Stimulated activated CD4-positive, alpha-beta T cell treated with anti-CD3 and anti-CD28 coated beads, Interleukin-2, amount 100 ng/mL, for 24 hours (primary cell): ENCODE measurements around the gene FAM131A.

Source experiments
- DNase-seq, 2 donors: peaks; one replicate each; pipeline ENCODE4 v3.0.0-alpha.2; 2020

The FAM131A gene

GRCh38 chr3:184337399-184337714, at the start of gene FAM131A:
Gene FAM131A, plus strand, starts transcription at chr3:184337600. Its CDS starts 31 bp downstream, at chr3:184337631.
- DNase-seq = no peak

GRCh38 chr3:184289426-184289938, 47.9 kb upstream of the FAM131A start:
- DNase-seq = peak; percentile 80 to 81

DNA sequence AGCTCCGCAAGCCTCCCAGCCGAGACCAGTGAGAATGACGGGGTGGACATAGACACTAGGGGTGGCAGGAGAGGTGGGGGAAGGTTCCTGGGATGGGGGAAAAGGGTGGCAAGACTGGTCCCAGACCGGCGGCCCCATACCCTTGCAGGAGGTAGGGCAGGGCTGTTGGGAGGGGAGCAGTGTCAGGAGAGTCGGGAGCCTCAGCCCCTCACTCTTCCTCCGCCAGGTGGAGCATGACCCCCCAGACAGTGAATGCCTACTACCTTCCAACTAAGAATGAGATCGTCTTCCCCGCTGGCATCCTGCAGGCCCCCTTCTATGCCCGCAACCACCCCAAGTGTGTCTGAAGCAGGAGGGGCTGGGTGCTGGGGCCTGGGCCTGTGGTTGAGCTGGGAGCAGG, 47.1 kb upstream of the FAM131A start:
- no peak for DNase-seq

DNA sequence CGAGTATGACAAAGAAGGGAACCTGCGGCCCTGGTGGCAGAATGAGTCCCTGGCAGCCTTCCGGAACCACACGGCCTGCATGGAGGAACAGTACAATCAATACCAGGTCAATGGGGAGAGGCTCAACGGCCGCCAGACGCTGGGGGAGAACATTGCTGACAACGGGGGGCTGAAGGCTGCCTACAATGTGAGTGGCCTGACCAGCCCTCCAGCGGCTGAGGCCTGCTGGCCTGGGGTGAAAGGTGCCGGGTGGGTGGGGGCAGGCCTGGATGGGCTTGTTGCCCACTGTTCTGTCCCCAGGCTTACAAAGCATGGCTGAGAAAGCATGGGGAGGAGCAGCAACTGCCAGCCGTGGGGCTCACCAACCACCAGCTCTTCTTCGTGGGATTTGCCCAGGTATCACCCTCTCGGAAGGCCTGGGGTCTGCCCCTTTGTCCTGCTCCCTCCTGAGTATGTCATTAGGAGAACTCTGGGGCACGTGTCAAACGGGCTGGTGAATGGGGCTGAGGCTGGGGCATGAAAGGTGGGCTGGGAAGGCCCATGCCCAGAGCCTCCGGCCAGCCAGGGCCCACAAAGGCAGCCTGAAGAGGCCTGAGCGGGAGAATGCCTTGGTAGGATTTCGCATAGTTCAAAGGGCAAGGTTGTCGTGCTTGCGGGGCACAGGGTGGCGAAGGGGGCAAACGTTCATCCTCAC, 46.2 kb upstream of the FAM131A start:
- no peak for DNase-seq

GRCh38 chr3:184291738-184292445, 45.5 kb upstream of the FAM131A start:
- no peak for DNase-seq

DNA sequence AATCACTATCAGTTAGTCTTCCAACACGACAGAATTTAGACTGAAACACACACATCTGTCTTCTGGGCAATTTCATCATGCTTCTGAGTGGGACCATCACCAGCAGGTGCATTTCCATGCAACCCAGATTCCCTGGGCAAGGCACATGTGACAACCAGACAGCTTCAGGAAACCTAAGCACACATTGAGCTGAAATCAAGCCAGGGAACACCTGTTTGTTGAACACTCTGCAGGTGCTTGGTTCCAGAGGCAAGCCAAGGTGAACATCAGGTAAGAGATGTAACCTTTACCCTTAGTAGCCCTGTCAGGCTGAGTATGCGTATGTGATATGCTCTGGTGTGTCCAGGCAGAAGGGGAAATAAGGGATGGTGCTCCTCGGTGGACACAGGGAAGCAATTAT, 41.6 kb upstream of the FAM131A start:
- no peak for DNase-seq

GRCh38 chr3:184296616-184297015, 40.8 kb upstream of the FAM131A start:
- DNase-seq = no peak

DNA sequence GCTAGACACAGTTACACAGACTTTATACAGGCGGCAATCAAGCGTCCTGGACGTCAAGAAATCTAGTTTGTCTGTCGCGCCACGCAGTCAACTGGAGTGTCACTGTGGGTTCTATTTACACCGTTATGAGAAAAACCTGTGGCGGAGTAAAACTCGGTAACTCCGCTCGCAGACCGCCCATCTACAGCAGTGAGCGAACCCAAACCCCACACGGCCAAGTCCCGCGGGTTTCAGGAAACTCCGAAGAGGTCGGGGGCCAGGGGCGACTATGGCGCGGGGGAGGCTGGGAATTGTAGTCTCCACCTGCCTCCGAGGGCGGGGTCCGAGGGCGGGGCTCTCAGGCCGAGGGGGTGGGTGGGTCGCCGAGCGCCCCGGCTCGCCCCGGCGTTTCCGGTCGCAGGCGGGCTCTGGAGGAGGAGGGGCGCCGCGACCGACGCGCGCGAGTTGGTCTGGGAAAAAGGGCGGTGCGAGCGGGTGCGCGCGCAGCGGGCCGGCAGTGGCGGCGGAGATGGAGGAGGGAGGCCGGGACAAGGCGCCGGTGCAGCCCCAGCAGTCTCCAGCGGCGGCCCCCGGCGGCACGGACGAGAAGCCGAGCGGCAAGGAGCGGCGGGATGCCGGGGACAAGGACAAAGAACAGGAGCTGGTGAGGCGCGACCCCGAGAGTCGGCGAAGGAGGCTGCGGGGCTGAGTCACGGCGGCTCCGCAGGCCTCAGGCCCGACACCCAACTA, 38.5 kb upstream of the FAM131A start, which contains the start of gene PSMD2:
Gene PSMD2, plus strand, starts transcription at position 483 of the 729 bp plus-strand sequence. Its CDS starts 26 bp downstream, at position 509.
- DNase-seq = peak; percentile 98

- DNase-seq = no peak
Observed at GRCh38 chr3:184299488-184300377, 37.7 kb upstream of the FAM131A start.

- no peak for DNase-seq
Observed at GRCh38 chr3:184300378-184300720, 37.1 kb upstream of the FAM131A start.

GRCh38 chr3:184305577-184305976, 31.8 kb upstream of the FAM131A start:
- no peak for DNase-seq

- DNase-seq = no peak
Observed at GRCh38 chr3:184306341-184306972, 30.9 kb upstream of the FAM131A start.

GRCh38 chr3:184307915-184308314, 29.5 kb upstream of the FAM131A start:
- DNase-seq = no peak

GRCh38 chr3:184308744-184309143, 28.7 kb upstream of the FAM131A start:
- no peak for DNase-seq

- DNase-seq = no peak
Observed at GRCh38 chr3:184311633-184312032, 25.8 kb upstream of the FAM131A start.

GRCh38 chr3:184314363-184314699, 23.1 kb upstream of the FAM131A start, which contains the start of gene EIF4G1:
Gene EIF4G1, plus strand, starts transcription at chr3:184314606. Its CDS starts 1,191 bp downstream, at chr3:184315797.
- DNase-seq = peak; percentile 94 to 95

DNA sequence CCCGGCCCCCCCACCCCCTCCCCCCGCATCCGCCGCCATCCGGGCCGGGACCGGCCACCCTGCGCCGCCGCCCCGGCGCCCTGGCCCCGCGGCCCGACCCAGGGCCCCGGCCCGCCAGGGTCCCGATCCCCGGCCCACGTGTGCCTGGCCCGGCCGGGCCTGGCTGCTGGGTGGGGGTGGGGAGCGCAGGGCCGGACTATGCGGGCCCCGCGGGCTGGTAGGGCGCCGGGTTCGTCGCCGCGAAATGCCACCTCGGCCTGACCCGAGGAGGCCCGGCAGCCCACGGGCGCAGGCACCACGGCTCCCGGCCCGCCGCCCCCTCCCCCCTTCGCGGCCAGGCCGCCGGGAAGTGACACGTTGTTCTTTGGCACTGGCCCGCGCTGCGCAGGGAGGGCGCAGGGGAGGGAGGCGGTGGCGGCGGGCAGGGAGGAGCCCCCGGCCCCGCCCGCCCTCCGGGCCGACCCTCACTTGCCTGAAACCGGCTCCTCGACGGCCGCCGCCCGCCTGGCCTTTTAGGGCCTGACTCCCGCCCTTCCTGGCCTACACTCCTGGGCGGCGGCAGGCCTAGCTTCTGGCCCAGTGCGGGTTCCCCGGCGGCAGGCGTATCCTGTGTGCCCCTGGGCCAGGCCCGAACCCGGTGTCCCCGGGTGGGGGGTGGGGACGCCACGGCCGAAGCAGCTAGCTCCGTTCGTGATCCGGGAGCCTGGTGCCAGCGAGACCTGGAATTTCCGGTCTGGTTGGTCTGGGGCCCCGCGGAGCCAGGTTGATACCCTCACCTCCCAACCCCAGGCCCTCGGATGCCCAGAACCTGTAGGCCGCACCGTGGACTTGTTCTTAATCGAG, 22.5 kb upstream of the FAM131A start:
- peak; percentile 62 to 66 for DNase-seq

GRCh38 chr3:184315543-184315867, 21.9 kb upstream of the FAM131A start:
- no peak for DNase-seq

DNA sequence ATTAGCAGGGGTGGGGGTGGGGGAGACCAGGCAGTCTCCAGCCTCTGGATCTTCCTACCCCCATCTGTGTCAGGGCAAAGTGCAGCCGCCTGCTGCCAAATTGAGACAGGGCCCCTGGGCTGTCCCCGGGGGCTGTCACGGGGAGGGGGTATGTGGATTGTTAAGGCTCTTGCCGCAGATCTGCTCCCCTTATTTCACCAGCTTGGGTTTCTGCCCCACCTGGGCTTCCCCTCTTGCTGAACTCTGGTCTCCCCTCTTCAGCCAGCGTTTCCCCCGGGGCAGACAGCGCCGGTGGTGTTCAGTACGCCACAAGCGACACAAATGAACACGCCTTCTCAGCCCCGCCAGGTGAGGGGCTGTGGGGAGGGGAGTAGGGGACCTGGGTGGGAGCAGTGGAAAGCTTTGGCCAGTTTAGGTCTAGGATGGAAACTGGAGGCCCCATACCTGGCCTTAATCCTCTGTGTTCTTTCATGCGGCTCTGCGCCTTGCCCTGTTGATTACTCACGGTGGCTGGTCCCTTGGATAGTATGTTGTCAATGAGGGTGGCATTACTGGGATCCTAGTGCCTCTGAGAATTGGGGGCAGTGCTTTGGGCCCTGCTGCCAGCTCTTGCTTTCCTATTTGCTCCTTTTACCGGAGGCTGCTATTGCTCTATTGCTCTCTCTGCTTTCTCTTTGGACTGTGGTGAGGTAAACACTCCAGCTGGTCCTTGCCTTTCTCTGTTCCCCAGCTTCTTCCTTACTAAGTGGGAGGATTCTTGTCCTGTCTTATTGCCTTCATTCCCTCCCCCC, 21.3 kb upstream of the FAM131A start:
- DNase-seq = no peak

GRCh38 chr3:184316792-184317191, 20.6 kb upstream of the FAM131A start:
- DNase-seq = no peak

GRCh38 chr3:184317201-184317600, 20.2 kb upstream of the FAM131A start:
- no peak for DNase-seq
